A549 (cell line): ENCODE results near the gene TAF3. TPM values are rescaled to one million over a fixed set of nuclear protein-coding genes. Genes with fewer than 3 reads are reported as not detected.

Experiments used
- ATAC-seq, 2 experiments: fragments of 200-7000 bp in 1 of 2; fragments of >200 bp in 1 of 2; cut with Nextera tagmentation in 1 of 2; cut with Tn5 transposase in 1 of 2; 3 replicates each; pipeline versions ENCODE4 v1.8.0 to v1.9.1; 2018 to 2020; ENCODE audit warnings: mild to moderate bottlenecking in 1 of 2, moderate library complexity in 1 of 2
- CTCF ChIA-PET: fragments of 300-600 bp; sonication (Branson Sonifier 250); formaldehyde crosslinking; extraction: SDS; loops from one replicate; lab custom pipeline; 2021; ENCODE audit warnings: antibody characterized with exemption, inconsistent platforms; lab: Yijun Ruan, JAX
- POLR2A ChIA-PET: fragments of 350-600 bp; formaldehyde crosslinking; extraction: SDS; loops from one replicate; lab custom pipeline; 2021; ENCODE audit warnings: antibody characterized with exemption, inconsistent platforms; lab: Yijun Ruan, JAX
- DNase-seq, 2 experiments: peaks; one replicate each; pipeline versions ENCODE4 v3.0.0 to v3.0.0-alpha.2; 2011 to 2016; ENCODE audit warnings: low read depth in 1 of 2, low spot score in 1 of 2
- FAIRE-seq: peaks from 2 replicates; lab custom pipeline; 2011; peaks lifted over from hg19 to GRCh38; lab: Jason Lieb, UNC
- H3K27ac ChIP-seq, 2 experiments: fragments of >200 bp; sonication (Bioruptor Twin); formaldehyde crosslinking; 3 replicates each; pipeline ENCODE4 v1.5.1; 2016 to 2017
- H3K4me1 ChIP-seq: fragments of >200 bp; sonication (Bioruptor Twin); formaldehyde crosslinking; 3 replicates; pipeline ENCODE4 v1.6.1; 2016
- H3K4me2 ChIP-seq: fragments of >200 bp; sonication (Bioruptor Twin); formaldehyde crosslinking; 3 replicates; pipeline ENCODE4 v1.6.1; 2016
- H3K4me3 ChIP-seq: fragments of >200 bp; sonication (Bioruptor Twin); formaldehyde crosslinking; 3 replicates; pipeline ENCODE4 v1.5.1; 2016
- H3K9me3 ChIP-seq: fragments of >200 bp; sonication (Bioruptor Twin); formaldehyde crosslinking; 3 replicates; pipeline ENCODE4 v1.6.1; 2016
- ATOH8 ChIP-seq: fragments of 250-450 bp; sonication (Bioruptor Pico); IDR thresholded peaks from 2 replicates; pipeline ENCODE4 v1.5.0; 2020; ENCODE audit warnings: low read depth, mild to moderate bottlenecking, moderate library complexity
- BCL3 ChIP-seq: fragments of >200 bp; sonication (Bioruptor Twin); formaldehyde crosslinking; IDR thresholded peaks from 3 replicates; pipeline ENCODE4 v1.6.1; 2016
- CBX2 ChIP-seq: fragments of 200-600 bp; sonication (generic); IDR thresholded peaks from 2 replicates; pipeline ENCODE4 v1.6.1; 2016; ENCODE audit warnings: low read depth, mild to moderate bottlenecking, borderline replicate concordance
- CBX8 ChIP-seq: fragments of 200-600 bp; sonication (generic); IDR thresholded peaks from 2 replicates; pipeline ENCODE4 v1.6.1; 2016
- CEBPB ChIP-seq, 2 experiments: fragments of >200 bp in 1 of 2; sonication (Bioruptor Twin) in 1 of 2; formaldehyde crosslinking in 1 of 2; IDR thresholded peaks; 2 replicates each; pipeline ENCODE4 v1.6.1; 2012 to 2016
- CHD2 ChIP-seq: fragments of 150-350 bp; IDR thresholded peaks from 2 replicates; pipeline ENCODE4 v1.6.1; 2014; ENCODE audit warnings: low read length; ENCODE audit not compliant: partially characterized antibody
- EHF ChIP-seq: fragments of 250-450 bp; sonication (Bioruptor Pico); IDR thresholded peaks from 2 replicates; pipeline ENCODE4 v1.5.0; 2020; ENCODE audit warnings: mild to moderate bottlenecking
- EHMT2 ChIP-seq: fragments of 200-600 bp; sonication (generic); IDR thresholded peaks from 2 replicates; pipeline ENCODE4 v1.6.1; 2016; ENCODE audit warnings: antibody characterized with exemption, low read depth, mild to moderate bottlenecking, moderate library complexity
- EP300 ChIP-seq, 2 experiments: fragments of >200 bp; sonication (Bioruptor Twin); formaldehyde crosslinking; IDR thresholded peaks; 2 replicates in 1 of 2; 3 replicates in 1 of 2; pipeline ENCODE4 v1.6.1; 2016 to 2017
- ESRRA ChIP-seq: fragments of 150-350 bp; IDR thresholded peaks from 2 replicates; pipeline ENCODE4 v1.6.1; 2014; ENCODE audit warnings: mild to moderate bottlenecking, low read length, borderline replicate concordance
- FOXS1 ChIP-seq: fragments of 250-450 bp; sonication (Bioruptor Pico); IDR thresholded peaks from 2 replicates; pipeline ENCODE4 v1.5.0; 2020; ENCODE audit warnings: mild to moderate bottlenecking, moderate library complexity
- HDAC2 ChIP-seq: fragments of 200-600 bp; sonication (generic); IDR thresholded peaks from 2 replicates; pipeline ENCODE4 v1.6.1; 2016
- HOXB13 ChIP-seq: fragments of 250-450 bp; sonication (Bioruptor Pico); IDR thresholded peaks from 2 replicates; pipeline ENCODE4 v1.5.0; 2020; ENCODE audit warnings: low read depth, mild to moderate bottlenecking, moderate library complexity
- JUN ChIP-seq, 2 experiments: fragments of >200 bp; sonication (Bioruptor Twin); formaldehyde crosslinking; IDR thresholded peaks; 2 replicates in 1 of 2; 3 replicates in 1 of 2; pipeline ENCODE4 v1.6.1; 2016 to 2017
- KDM5A ChIP-seq: fragments of 200-600 bp; sonication (generic); IDR thresholded peaks from 2 replicates; pipeline ENCODE4 v1.6.1; 2016; ENCODE audit warnings: antibody characterized with exemption, mild to moderate bottlenecking
- MAX ChIP-seq: IDR thresholded peaks from 2 replicates; pipeline ENCODE4 v1.6.1; 2012
- MYC ChIP-seq: IDR thresholded peaks from 2 replicates; pipeline ENCODE4 v1.6.1; 2012; ENCODE audit warnings: mild to moderate bottlenecking, inconsistent platforms, low read length, improper control_type of control experiment, borderline replicate concordance
- NFE2L2 ChIP-seq: fragments of 150-350 bp; conservative IDR thresholded peaks from 2 replicates; pipeline ENCODE4 v1.6.1; 2014; ENCODE audit warnings: low read length
- NPAS2 ChIP-seq: fragments of 250-450 bp; sonication (Bioruptor Pico); IDR thresholded peaks from 2 replicates; pipeline ENCODE4 v1.8.0; 2022; ENCODE audit warnings: mild to moderate bottlenecking, moderate library complexity, borderline replicate concordance
- NR3C1 ChIP-seq: fragments of >200 bp; sonication (Bioruptor Twin); formaldehyde crosslinking; IDR thresholded peaks from 3 replicates; pipeline ENCODE4 v1.6.1; 2017
- PHF8 ChIP-seq: fragments of 200-600 bp; sonication (generic); IDR thresholded peaks from 2 replicates; pipeline ENCODE4 v1.6.1; 2016; ENCODE audit warnings: low read depth, mild to moderate bottlenecking, antibody characterized with exemption, moderate library complexity, borderline replicate concordance
- POLR2AphosphoS2 ChIP-seq: conservative IDR thresholded peaks from 2 replicates; pipeline ENCODE4 v1.6.1; 2012; ENCODE audit warnings: low read length, improper control_type of control experiment, inconsistent platforms
- RAD21 ChIP-seq, 2 experiments: fragments of >200 bp in 1 of 2; sonication (Bioruptor Twin) in 1 of 2; formaldehyde crosslinking in 1 of 2; IDR thresholded peaks in 1 of 2; conservative IDR thresholded peaks in 1 of 2; 2 replicates in 1 of 2; 3 replicates in 1 of 2; pipeline ENCODE4 v1.6.1; 2012 to 2018; ENCODE audit warnings: inconsistent platforms in 1 of 2
- SMC3 ChIP-seq: fragments of >200 bp; sonication (Bioruptor Twin); formaldehyde crosslinking; IDR thresholded peaks from 3 replicates; pipeline ENCODE4 v1.6.1; 2018; ENCODE audit warnings: inconsistent platforms
- SREBF2 ChIP-seq: fragments of 450-650 bp; IDR thresholded peaks from 2 replicates; pipeline ENCODE4 v1.6.1; 2014; ENCODE audit warnings: mild to moderate bottlenecking, moderate library complexity
- TFCP2L1 ChIP-seq: fragments of 250-450 bp; sonication (Bioruptor Pico); IDR thresholded peaks from 2 replicates; pipeline ENCODE4 v1.5.0; 2021; ENCODE audit warnings: mild to moderate bottlenecking
- ZC3H11A ChIP-seq: fragments of 450-650 bp; IDR thresholded peaks from 2 replicates; pipeline ENCODE4 v1.6.1; 2014; ENCODE audit warnings: antibody characterized with exemption, mild to moderate bottlenecking
- WGBS: methylation state at CpG from one replicate; pipeline ENCODE4 v1.1.6; 2017; ENCODE audit errors: missing lambda C conversion rate; 5-methylcytosine and 5-hydroxymethylcytosine counted together
- polyA plus RNA-seq, 4 experiments: library from polyadenylated mRNA; depleted of rRNA in 3 of 4; stranded (reverse); fragments of >200 nt; fragmentation: RNase III in 1 of 4; extraction: RNeasy Plus Mini Kit Qiagen cat#74134 plus additional on column Dnase treatment in 1 of 4; gene quantifications; 2 replicates in 3 of 4; 3 replicates in 1 of 4; pipeline ENCODE4 v1.2.3, GENCODE V29; 2011 to 2017
- TF ChIP-seq, protein P1 (sequence below): fragments of >200 bp; sonication (Bioruptor Twin); formaldehyde crosslinking; IDR thresholded peaks from 3 replicates; pipeline ENCODE4 v1.5.1; 2016
- TF ChIP-seq, protein P2 (sequence below): fragments of 150-350 bp; IDR thresholded peaks from 2 replicates; pipeline ENCODE4 v1.6.1; 2014; ENCODE audit warnings: low read depth, mild to moderate bottlenecking, low read length
- TF ChIP-seq, protein P3 (sequence below): fragments of >200 bp; sonication (Bioruptor Twin); formaldehyde crosslinking; IDR thresholded peaks from 2 replicates; pipeline ENCODE4 v1.6.1; 2016

TAF3 gene
- polyA plus RNA-seq, 2 of the 4 experiments (the other 2 are of a cell fraction) = 5.7 to 6.1 TPM

DNA sequence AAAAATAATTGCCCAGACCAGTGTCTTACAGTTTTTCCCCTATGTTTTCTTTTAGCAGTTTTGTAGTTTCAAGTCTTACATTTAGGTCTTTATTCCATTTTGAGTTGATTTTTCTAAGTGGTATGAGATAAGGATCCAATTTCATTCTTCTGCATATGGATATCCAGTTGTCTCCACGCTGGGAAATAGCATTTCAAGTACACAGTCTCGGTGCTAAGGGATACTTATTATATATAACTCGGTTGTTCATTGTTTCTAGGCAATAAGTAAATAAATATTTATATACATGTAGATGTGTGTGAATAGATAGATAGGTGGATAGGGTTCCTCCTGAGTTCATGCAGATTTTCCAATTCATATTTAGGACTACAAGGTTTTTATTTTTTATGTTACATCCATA, 16.0 kb downstream of the TAF3 start:
- Histone ChIP-seq H3K27ac (no peak overlapping the region), H3K9me3 (no peaks in the 10 kb centered on the region), H3K4me3 (no peak overlapping the region), H3K4me1 (no peaks in the 10 kb centered on the region), H3K4me2 (no peak overlapping the region)
- no peak for FAIRE-seq
- 80% methylated on average over 3 of the region's 3 CpGs for WGBS
- ATAC-seq = no peak
- POLR2A ChIA-PET = no interaction called here
- no peak for DNase-seq
- no peak for TF ChIP-seq HDAC2
- no peak for TF ChIP-seq CEBPB (IDR thresholded peaks at IDR 0.05)
- no peak for TF ChIP-seq PHF8
- TF ChIP-seq POLR2AphosphoS2 = no peak
- TF ChIP-seq SMC3 = no peak
- TF ChIP-seq, protein P1, sequence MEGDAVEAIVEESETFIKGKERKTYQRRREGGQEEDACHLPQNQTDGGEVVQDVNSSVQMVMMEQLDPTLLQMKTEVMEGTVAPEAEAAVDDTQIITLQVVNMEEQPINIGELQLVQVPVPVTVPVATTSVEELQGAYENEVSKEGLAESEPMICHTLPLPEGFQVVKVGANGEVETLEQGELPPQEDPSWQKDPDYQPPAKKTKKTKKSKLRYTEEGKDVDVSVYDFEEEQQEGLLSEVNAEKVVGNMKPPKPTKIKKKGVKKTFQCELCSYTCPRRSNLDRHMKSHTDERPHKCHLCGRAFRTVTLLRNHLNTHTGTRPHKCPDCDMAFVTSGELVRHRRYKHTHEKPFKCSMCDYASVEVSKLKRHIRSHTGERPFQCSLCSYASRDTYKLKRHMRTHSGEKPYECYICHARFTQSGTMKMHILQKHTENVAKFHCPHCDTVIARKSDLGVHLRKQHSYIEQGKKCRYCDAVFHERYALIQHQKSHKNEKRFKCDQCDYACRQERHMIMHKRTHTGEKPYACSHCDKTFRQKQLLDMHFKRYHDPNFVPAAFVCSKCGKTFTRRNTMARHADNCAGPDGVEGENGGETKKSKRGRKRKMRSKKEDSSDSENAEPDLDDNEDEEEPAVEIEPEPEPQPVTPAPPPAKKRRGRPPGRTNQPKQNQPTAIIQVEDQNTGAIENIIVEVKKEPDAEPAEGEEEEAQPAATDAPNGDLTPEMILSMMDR = no peak
- TF ChIP-seq TFCP2L1 = no peak
- no peak for TF ChIP-seq NFE2L2
- no peak for TF ChIP-seq CBX8
- TF ChIP-seq EP300 (IDR thresholded peaks at IDR 0.05) = no peak
- no peak for TF ChIP-seq RAD21 (conservative IDR thresholded peaks at IDR 0.05 in 1 of 2, IDR thresholded peaks at IDR 0.05 in 1 of 2)
- TF ChIP-seq, protein P2, sequence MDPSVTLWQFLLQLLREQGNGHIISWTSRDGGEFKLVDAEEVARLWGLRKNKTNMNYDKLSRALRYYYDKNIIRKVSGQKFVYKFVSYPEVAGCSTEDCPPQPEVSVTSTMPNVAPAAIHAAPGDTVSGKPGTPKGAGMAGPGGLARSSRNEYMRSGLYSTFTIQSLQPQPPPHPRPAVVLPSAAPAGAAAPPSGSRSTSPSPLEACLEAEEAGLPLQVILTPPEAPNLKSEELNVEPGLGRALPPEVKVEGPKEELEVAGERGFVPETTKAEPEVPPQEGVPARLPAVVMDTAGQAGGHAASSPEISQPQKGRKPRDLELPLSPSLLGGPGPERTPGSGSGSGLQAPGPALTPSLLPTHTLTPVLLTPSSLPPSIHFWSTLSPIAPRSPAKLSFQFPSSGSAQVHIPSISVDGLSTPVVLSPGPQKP = no peak
- TF ChIP-seq NPAS2 (CRISPR knock-in tag) = no peak
- no peak for TF ChIP-seq ZC3H11A
- CTCF ChIA-PET = interaction anchor here (0.9 kb wide), 1 partner anchor 1038 kb away, joined by 3 read pairs; no protein-coding TSS in a partner anchor

- FAIRE-seq (no peak), DNase-seq (no peak), ATAC-seq (no peak)
- Histone ChIP-seq H3K4me2 (no peak overlapping the region), H3K27ac (no peak overlapping the region), H3K4me3 (no peak overlapping the region), H3K4me1 (no peaks in the 10 kb centered on the region), H3K9me3 (no peaks in the 10 kb centered on the region)
- POLR2A ChIA-PET = interaction anchor here (1.3 kb wide), 1 partner anchor 18 kb away, joined by 3 read pairs; the partner anchor contains the start of gene TAF3
- CTCF ChIA-PET = interaction anchor here (0.8 kb wide), 1 partner anchor 9 kb away, joined by 3 read pairs; no protein-coding TSS in a partner anchor
- TF ChIP-seq JUN (IDR thresholded peaks at IDR 0.05) = no peak
- TF ChIP-seq NR3C1 = no peak
- no peak for TF ChIP-seq CBX2
- TF ChIP-seq NFE2L2 = no peak
- no peak for TF ChIP-seq HDAC2
- no peak for TF ChIP-seq KDM5A
- no peak for TF ChIP-seq ATOH8 (CRISPR knock-in tag)
- TF ChIP-seq SREBF2 = no peak
- TF ChIP-seq CBX8 = no peak
- no peak for TF ChIP-seq RAD21 (conservative IDR thresholded peaks at IDR 0.05 in 1 of 2, IDR thresholded peaks at IDR 0.05 in 1 of 2)
- WGBS = 89% methylated on average over 2 of the region's 2 CpGs
Measured at GRCh38 chr10:7836571-7836970, 18.3 kb downstream of the TAF3 start.

DNA sequence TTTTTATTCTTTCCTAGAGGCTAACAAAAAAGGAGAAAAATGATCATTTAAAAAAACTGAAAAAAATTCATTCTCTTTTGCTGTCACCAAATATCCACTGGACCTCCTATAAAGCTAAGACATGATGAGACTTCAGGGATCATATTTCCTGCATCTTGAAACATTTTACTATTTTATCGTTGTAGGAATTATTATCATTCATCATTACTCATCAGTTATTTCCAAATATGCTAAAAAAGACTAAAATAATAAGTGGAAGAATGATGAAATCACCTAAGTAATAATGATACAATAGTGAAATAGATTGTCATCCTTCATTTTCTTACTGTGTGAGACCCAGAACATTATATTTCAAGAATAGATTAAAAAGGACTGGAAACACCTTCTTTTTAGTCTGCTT, 28.3 kb downstream of the TAF3 start:
- Histone ChIP-seq H3K9me3 (no peaks in the 10 kb centered on the region), H3K4me1 (no peaks in the 10 kb centered on the region), H3K27ac (no peak overlapping the region), H3K4me2 (no peak overlapping the region), H3K4me3 (no peak overlapping the region)
- WGBS = 43% methylated on average over 1 of the region's 1 CpG
- FAIRE-seq (no peak), DNase-seq (no peak), ATAC-seq (no peak)
- CTCF ChIA-PET = no interaction called here
- POLR2A ChIA-PET = no interaction called here
- no peak for TF ChIP-seq BCL3
- TF ChIP-seq CHD2 = no peak
- no peak for TF ChIP-seq FOXS1
- no peak for TF ChIP-seq MAX
- TF ChIP-seq, protein P3, sequence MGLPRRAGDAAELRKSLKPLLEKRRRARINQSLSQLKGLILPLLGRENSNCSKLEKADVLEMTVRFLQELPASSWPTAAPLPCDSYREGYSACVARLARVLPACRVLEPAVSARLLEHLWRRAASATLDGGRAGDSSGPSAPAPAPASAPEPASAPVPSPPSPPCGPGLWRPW = no peak
- TF ChIP-seq RAD21 (conservative IDR thresholded peaks at IDR 0.05 in 1 of 2, IDR thresholded peaks at IDR 0.05 in 1 of 2) = no peak
- no peak for TF ChIP-seq MYC
- TF ChIP-seq EHMT2 = no peak
- TF ChIP-seq ESRRA = no peak
- TF ChIP-seq EHF (CRISPR knock-in tag) = no peak
- TF ChIP-seq NR3C1 = no peak
- TF ChIP-seq HOXB13 (CRISPR knock-in tag) = no peak
- TF ChIP-seq PHF8 = no peak
